ENCODE measurements around the gene NRL. TPM values are rescaled to one million over a fixed set of nuclear protein-coding genes. Genes with fewer than 3 reads are reported as not detected.

NRL gene
- total and polyA plus RNA-seq, 9 of the 15 experiments (the other 6 are each of a cell fraction or from before 2014, with no cell fraction given), result 0.07 to 2.7 (median 1.4) TPM; not detected in 1

DNA sequence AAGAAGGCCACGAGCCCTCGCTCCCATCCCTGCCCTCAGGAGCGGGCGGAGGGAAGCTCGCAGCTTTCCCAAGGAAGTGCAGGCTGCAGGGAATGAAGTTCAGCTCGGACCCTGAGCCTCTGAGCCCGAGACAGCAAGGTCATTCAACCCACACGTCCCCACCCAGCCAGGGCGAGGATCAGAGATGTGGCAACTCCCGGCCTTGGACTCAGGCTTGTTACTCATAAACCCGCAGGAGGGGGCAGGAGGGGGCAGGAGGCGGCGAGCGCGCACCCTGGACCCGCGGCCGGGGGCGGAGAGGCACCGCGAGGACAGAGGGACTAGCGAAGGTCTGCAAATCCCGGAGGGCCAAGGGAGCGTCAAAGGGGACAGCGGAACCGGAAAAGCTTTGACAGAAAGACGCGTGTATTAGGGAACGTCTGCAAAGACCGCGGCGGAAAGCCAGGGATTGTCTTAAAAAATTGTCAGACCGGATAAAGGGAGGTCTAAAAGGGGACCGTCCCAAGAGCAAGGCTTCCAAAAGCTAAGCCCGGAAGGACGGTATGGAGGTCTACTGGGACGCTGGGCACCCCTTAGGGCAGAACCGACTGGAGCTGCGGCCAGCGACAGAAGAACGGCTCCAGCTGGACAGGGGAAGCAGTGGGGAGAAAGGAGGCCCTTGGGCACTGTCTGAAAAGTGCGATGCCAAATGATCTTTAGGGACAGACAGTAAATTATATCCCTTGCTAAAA lies 783 bp downstream of the NRL start (continued):
- TF ChIP-seq BRCA1 (IDR thresholded peaks at IDR 0.05) (no peak), BRCA1 (CRISPR knock-in tag; IDR thresholded peaks at IDR 0.05) (no peak), MTA3 (IDR thresholded peaks at IDR 0.05; ENCODE audit: borderline replicate concordance) (no peak), ZNF436 (CRISPR knock-in tag; IDR thresholded peaks at IDR 0.05) (no peak), ARNT (IDR thresholded peaks at IDR 0.05) (peak in 1 of 2 experiments; percentile 66; a peak in 1 of 4 replicates), ZNF518B (CRISPR knock-in tag; IDR thresholded peaks at IDR 0.05) (no peak), RCOR1 (IDR thresholded peaks at IDR 0.05; ENCODE audit: borderline replicate concordance in 1 of 2, low read depth in 2 of 2, low read length in 2 of 2) (no peak), MAX (CRISPR knock-in tag; IDR thresholded peaks at IDR 0.05) (peak; percentile 44), KLF1 (tag; IDR thresholded peaks at IDR 0.05) (peak; percentile 32; the same call in 1 of the 2 replicates), NFIC (IDR thresholded peaks at IDR 0.05) (peak; percentile 4; the same call in 1 of the 2 replicates), SIN3A (IDR thresholded peaks at IDR 0.05; ENCODE audit: borderline replicate concordance in 2 of 2, control insufficient read depth in 1 of 2, low read depth in 2 of 2, low read length in 2 of 2) (peak in 1 of 2 experiments; percentile 7; a peak in 1 of 4 replicates), GTF2E2 (tag; IDR thresholded peaks at IDR 0.05) (peak; percentile 57; the same call in 1 of the 2 replicates), ETS2 (tag; IDR thresholded peaks at IDR 0.05; ENCODE audit: borderline replicate concordance, poor library complexity, severe bottlenecking) (no peak), KDM4B (IDR thresholded peaks at IDR 0.05; ENCODE audit: borderline replicate concordance in 2 of 2, low read depth in 1 of 2) (no peak), XRCC5 (IDR thresholded peaks at IDR 0.05; ENCODE audit: low read depth, low read length) (0 out of 2 replicates have a peak, but pooled peaks have one; percentile 12), ZMIZ1 (IDR thresholded peaks at IDR 0.05; ENCODE audit: low read depth in 2 of 2, low read length in 2 of 2) (no peak), ZBED1 (IDR thresholded peaks at IDR 0.05) (0 out of 2 replicates have a peak, but pooled peaks have one; percentile 24)
- TF ChIP-seq, protein P1, sequence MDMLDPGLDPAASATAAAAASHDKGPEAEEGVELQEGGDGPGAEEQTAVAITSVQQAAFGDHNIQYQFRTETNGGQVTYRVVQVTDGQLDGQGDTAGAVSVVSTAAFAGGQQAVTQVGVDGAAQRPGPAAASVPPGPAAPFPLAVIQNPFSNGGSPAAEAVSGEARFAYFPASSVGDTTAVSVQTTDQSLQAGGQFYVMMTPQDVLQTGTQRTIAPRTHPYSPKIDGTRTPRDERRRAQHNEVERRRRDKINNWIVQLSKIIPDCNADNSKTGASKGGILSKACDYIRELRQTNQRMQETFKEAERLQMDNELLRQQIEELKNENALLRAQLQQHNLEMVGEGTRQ (CRISPR knock-in tag; IDR thresholded peaks at IDR 0.05), result no peak
- TF ChIP-seq, protein P2, sequence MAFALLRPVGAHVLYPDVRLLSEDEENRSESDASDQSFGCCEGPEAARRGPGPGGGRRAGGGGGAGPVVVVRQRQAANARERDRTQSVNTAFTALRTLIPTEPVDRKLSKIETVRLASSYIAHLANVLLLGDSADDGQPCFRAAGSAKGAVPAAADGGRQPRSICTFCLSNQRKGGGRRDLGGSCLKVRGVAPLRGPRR (CRISPR knock-in tag; IDR thresholded peaks at IDR 0.05), result no peak
